ENCODE data around the gene TMEM273. TPM values are rescaled to one million over a fixed set of nuclear protein-coding genes. Genes with fewer than 3 reads are reported as not detected.

TMEM273 gene
- total RNA-seq, 1 donor from 2014 or later = 48.5 TPM

DNA sequence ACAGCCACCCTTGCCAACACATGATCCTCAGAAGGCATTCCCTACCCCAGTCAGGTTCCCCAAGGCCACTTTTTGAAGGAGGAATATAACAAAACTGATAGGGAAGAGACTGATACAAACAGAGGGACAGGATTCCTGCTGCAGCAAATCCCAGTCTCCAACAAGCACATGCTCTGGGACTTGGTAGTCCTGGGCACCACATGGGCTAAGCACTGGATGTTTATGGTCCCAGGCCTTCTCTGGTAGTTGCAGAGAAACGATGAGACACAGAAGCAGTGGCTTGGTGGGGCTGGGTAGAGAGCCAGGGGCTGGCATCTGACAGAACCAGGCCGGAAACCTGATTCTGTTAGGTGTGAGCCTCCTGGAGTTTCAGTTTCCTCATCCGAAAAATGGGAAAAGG is 76.1 kb downstream of the TMEM273 start:
- peaks cover 45% of the 10 kb centered on the region for H3K4me1 ChIP-seq
- intact Hi-C loops (cut with DNase I) = no loop called here
- no peak for DNase-seq

GRCh38 chr10:49111320-49111698 is 76.9 kb downstream of the TMEM273 start:
- ATAC-seq = no peak
- H3K9me3 ChIP-seq = no peaks in the 10 kb centered on the region
- intact Hi-C loops (cut with DNase I) = no loop called here
- TF ChIP-seq, protein P1, sequence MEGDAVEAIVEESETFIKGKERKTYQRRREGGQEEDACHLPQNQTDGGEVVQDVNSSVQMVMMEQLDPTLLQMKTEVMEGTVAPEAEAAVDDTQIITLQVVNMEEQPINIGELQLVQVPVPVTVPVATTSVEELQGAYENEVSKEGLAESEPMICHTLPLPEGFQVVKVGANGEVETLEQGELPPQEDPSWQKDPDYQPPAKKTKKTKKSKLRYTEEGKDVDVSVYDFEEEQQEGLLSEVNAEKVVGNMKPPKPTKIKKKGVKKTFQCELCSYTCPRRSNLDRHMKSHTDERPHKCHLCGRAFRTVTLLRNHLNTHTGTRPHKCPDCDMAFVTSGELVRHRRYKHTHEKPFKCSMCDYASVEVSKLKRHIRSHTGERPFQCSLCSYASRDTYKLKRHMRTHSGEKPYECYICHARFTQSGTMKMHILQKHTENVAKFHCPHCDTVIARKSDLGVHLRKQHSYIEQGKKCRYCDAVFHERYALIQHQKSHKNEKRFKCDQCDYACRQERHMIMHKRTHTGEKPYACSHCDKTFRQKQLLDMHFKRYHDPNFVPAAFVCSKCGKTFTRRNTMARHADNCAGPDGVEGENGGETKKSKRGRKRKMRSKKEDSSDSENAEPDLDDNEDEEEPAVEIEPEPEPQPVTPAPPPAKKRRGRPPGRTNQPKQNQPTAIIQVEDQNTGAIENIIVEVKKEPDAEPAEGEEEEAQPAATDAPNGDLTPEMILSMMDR (IDR thresholded peaks at IDR 0.05) = no peak
- peaks cover 53% of the 10 kb centered on the region for H3K4me1 ChIP-seq
- no peak overlapping the region for H3K4me3 ChIP-seq
- no peaks in the 10 kb centered on the region for H3K36me3 ChIP-seq
- H3K27me3 ChIP-seq (ENCODE audit: low read depth) = peaks cover 8% of the 10 kb centered on the region
- DNase-seq = no peak
- no peak overlapping the region for H3K27ac ChIP-seq

More for the DNA sequence above, 76.1 kb downstream of the TMEM273 start:
- H3K27me3 ChIP-seq (ENCODE audit: low read depth) = peaks cover 8% of the 10 kb centered on the region
- TF ChIP-seq, protein P1 (IDR thresholded peaks at IDR 0.05) = no peak
- no peak overlapping the region for H3K4me3 ChIP-seq
- no peak overlapping the region for H3K27ac ChIP-seq
- no peaks in the 10 kb centered on the region for H3K9me3 ChIP-seq
- ATAC-seq = no peak
- no peaks in the 10 kb centered on the region for H3K36me3 ChIP-seq

- TF ChIP-seq, protein P1 (IDR thresholded peaks at IDR 0.05) = no peak
- DNase-seq = no peak
- Histone ChIP-seq H3K4me1 (peaks cover 57% of the 10 kb centered on the region), H3K9me3 (no peaks in the 10 kb centered on the region), H3K27me3 (ENCODE audit: low read depth) (peaks cover 5% of the 10 kb centered on the region), H3K27ac (no peak overlapping the region), H3K4me3 (no peak overlapping the region), H3K36me3 (no peaks in the 10 kb centered on the region)
- no peak for ATAC-seq
- intact Hi-C loops (cut with DNase I) = no loop called here
Measured at GRCh38 chr10:49110684-49111319, 77.4 kb downstream of the TMEM273 start.

GRCh38 chr10:49109669-49110340 is 78.4 kb downstream of the TMEM273 start:
- Histone ChIP-seq H3K4me1 (peaks cover 55% of the 10 kb centered on the region), H3K36me3 (no peaks in the 10 kb centered on the region), H3K27me3 (ENCODE audit: low read depth) (peaks cover under 1% of the 10 kb centered on the region), H3K4me3 (no peak overlapping the region), H3K9me3 (no peaks in the 10 kb centered on the region), H3K27ac (peak overlapping the region; percentile 24)
- peak; percentile 45 to 67 for ATAC-seq
- intact Hi-C loops (cut with DNase I) = no loop called here
- TF ChIP-seq, protein P1 (IDR thresholded peaks at IDR 0.05) = no peak
- DNase-seq = peak; percentile 59

DNA sequence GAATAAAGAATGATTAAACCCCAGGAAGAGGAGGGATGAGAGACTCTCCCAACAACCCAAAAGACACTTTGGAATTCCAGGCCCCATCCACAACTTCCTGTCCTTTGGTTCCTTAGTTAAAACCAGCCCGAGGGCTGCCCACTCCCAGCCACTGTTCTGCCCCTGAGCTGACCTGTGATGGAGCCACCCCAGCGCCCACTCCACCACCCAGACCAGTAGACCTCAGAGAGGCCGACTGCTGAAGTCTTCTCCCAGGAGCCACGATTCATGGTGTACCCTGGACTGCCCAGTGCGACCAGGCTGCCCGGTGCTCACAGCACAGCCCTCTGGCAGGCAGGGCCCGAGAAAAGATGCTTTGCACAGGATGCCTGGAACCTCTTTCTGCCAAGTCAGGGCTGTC is 79.5 kb downstream of the TMEM273 start:
- no peak for ATAC-seq
- Histone ChIP-seq H3K4me1 (peaks cover 46% of the 10 kb centered on the region), H3K9me3 (no peaks in the 10 kb centered on the region), H3K27ac (peak overlapping the region; percentile 24), H3K27me3 (ENCODE audit: low read depth) (no peaks in the 10 kb centered on the region), H3K4me3 (no peak overlapping the region), H3K36me3 (no peaks in the 10 kb centered on the region)
- TF ChIP-seq, protein P1 (IDR thresholded peaks at IDR 0.05) = no peak
- DNase-seq = no peak
- intact Hi-C loops (cut with DNase I) = no loop called here
